ENCODE results near the gene KIAA1191.

Gene KIAA1191

DNA sequence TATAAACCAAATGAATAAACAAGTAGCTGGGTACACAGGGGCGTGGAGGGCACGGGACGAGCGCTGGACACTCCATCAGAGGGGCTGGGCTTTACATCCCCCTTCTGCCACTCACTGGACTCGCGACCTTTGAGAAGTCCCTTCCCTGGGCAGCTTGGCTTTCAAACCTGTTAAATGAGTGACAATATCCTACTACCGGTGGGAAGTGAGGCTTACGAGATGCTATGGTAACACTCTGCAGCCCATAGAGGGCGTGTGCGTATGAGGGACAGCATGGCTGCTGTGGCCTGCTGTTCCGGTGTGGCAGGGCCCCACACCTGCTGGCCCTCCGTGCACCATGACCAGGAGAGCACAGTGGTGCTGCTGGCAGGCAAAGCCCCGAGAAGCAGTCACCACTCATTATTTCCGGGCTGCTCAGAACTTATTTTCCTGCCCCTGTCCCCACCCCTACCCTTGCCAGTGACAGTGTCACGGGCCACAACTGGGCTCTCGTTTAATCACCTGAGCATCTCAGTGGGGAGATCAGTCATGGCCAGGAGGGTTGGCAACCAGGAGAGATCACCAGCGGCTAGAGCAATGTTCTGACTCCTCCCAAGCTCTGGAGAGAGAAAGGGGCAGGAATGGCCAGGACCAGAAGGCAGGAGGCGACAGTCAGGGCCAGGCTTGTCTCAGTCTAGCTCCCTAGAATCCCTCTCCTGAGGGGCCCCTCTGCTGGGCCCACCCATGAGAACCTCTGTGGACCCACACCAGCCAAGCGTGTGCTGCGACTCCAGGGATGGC is 44.3 kb upstream of the KIAA1191 start:
- Histone ChIP-seq H3K27me3 (no peaks in the 10 kb centered on the region), H3K27ac (no peak overlapping the region), H3K4me1 (peaks cover 0 to 5% (median under 1%) of the 10 kb centered on the region in 10 experiments; a peak in 7 of 20 replicates), H3K4me2 (no peak overlapping the region), H3K9me3 (replicated peaks in 1 of 11) (no peaks in the 10 kb centered on the region), H3K9ac (no peak overlapping the region), H3K36me3 (peaks cover 25 to 84% (median 54%) of the 10 kb centered on the region in 11 experiments), H4K20me1 (peaks cover 1 to 40% (median 5%) of the 10 kb centered on the region in 11 experiments; a peak in 12 of 22 replicates), H3K4me3 (no peak overlapping the region)
- no peak for TF ChIP-seq Cebpa-rat (IDR thresholded peaks at IDR 0.05)

DNA sequence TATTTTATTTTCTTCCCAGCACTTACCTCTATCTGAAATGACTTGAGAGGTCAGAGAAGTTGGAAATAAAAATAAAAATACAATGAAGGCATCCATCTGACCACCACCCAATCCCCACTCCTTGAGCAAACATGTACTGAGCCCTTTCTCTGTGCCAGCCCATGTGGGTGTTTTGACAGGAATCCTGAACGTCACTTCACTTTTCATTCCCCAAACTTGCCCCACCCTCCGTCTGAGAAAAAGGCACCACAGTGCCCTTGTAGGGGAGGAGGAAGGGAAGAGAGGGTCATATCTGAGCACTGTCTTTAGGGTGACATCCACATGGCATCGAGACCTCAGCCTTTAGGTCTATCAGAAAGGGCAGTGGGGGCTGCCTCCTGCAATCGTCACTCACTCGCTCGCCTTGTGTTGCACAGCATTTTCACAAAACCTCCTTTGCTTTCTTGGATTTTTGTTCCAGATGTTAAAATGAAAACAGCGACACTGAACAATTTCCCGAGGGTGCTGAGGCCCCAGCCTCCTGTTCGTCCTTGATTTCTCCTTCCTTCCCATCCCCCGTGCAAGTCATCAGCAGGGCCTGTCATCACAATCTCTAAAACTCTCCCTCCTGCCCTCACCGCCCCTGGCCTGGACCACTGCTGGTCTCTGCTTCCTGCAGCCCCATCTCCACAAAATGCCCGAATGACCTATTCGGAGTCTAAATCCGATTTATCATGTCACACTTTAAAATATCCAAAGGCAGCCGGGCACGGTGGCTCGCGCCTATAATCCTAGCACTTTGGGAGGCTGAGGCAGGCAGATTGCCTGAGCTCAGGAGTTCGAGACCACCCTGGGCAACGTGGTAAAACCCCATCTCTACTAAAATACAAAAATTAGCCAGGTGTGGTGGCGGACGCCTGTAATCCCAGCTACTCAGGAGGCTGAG is 40.0 kb upstream of the KIAA1191 start:
- H3K36me3 ChIP-seq, result peaks cover 3 to 68% (median 24%) of the 10 kb centered on the region in 11 experiments; a peak in 19 of 22 replicates
- H3K4me2 ChIP-seq, result no peak overlapping the region
- TF ChIP-seq Cebpa-rat (IDR thresholded peaks at IDR 0.05), result no peak
- H3K9ac ChIP-seq, result peak overlapping the region in 2 of 11 experiments; percentile 17 to 25; a peak in 1 of 22 replicates
- H3K4me1 ChIP-seq, result peaks cover 0 to 5% (median 0%) of the 10 kb centered on the region in 10 experiments; a peak in 6 of 20 replicates
- no peaks in the 10 kb centered on the region for H3K27me3 ChIP-seq
- peaks cover 0 to 19% (median 0%) of the 10 kb centered on the region in 11 experiments; a peak in 4 of 22 replicates for H4K20me1 ChIP-seq
- H3K27ac ChIP-seq, result no peak overlapping the region
- H3K4me3 ChIP-seq, result no peak overlapping the region
- H3K9me3 ChIP-seq (replicated peaks in 1 of 11), result no peaks in the 10 kb centered on the region

DNA sequence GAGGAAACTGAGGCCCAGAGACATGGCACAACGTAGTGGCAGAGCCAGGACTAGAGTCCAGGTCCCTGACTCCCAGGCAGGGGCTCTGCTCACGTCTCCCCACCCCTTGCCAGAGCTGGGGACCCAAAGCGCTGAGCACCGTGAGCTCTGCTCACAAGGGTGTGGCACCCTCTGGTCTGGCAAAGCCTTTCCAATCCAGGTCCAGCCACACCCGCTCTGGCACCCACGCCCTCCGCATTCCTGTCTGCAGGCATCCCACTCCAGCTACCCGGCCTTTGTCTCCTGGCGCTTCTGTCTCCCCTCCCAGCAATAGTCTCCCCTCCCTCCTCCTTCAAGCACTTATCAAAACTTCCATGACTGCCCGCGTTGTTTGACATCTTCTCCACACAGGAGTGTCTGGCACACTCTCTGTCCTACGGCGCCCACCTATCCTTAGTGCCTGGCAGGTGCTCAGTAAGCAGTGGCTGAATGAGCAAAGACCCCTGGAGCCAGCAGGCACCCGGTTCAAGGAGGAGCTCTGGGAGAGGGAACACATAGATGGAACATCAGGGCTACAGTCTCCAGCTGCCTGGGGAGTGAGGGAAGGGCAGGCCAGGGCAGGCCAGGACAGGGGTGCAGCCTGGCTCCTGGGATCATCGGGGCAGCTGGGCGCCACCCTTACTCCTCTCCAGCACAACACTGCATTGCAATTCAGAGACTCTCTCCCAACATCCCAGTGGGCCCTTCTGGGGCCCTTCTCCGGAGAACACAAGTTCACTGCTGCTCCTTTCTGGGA is 39.0 kb upstream of the KIAA1191 start:
- H3K4me3 ChIP-seq, result no peak overlapping the region
- no peak overlapping the region for H3K27ac ChIP-seq
- peaks cover 0 to 11% (median 0%) of the 10 kb centered on the region in 10 experiments; a peak in 7 of 20 replicates for H3K4me1 ChIP-seq
- peaks cover 0 to 59% (median 18%) of the 10 kb centered on the region in 11 experiments; a peak in 15 of 22 replicates for H3K36me3 ChIP-seq
- no peaks in the 10 kb centered on the region for H3K27me3 ChIP-seq
- peak overlapping the region in 1 of 11 experiments; percentile 17; a peak in 1 of 22 replicates for H3K9ac ChIP-seq
- H4K20me1 ChIP-seq, result peaks cover 0 to 18% (median 0%) of the 10 kb centered on the region in 11 experiments; a peak in 4 of 22 replicates
- no peaks in the 10 kb centered on the region for H3K9me3 ChIP-seq (replicated peaks in 1 of 11)
- no peak overlapping the region for H3K4me2 ChIP-seq
- no peak for TF ChIP-seq Cebpa-rat (IDR thresholded peaks at IDR 0.05)

DNA sequence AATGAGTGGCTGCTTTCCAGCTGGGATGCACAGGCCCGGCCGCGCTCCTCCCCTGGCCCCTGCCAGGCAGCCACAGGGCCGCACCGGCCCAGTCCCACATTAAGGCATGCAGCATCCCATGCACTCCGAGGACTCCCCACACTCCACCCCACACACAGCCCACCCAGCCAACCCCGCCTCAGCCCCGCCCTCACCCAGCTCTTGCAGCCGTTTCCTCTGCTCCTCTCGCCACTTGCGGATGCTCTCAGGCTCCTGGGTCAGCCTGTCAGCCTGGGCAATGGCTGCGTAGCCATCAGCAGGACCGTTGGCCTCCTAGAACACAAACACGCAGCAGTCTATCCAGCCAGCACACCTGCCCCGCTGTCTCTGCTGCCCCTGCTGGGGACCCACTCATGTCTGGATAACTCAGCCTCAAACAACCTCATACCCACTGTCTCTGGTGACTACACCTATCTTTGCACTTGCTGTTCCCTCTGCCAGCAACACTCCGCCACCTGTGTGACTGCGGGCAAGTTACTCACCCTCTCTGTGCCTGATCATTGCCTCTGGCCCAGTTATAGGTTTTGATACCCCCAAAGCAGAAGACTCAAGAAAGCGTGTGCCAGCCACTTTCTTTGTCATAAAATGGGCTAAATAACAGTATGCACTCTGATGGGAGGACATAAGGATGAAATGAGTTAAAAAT is 36.3 kb upstream of the KIAA1191 start:
- no peak for TF ChIP-seq Cebpa-rat (IDR thresholded peaks at IDR 0.05)
- H4K20me1 ChIP-seq, result peaks cover 0 to 21% (median 0%) of the 10 kb centered on the region in 11 experiments; a peak in 5 of 22 replicates
- H3K4me3 ChIP-seq, result no peak overlapping the region
- no peak overlapping the region for H3K4me2 ChIP-seq
- H3K27me3 ChIP-seq, result no peaks in the 10 kb centered on the region
- peaks cover 0 to 15% (median under 1%) of the 10 kb centered on the region in 10 experiments; a peak in 8 of 20 replicates for H3K4me1 ChIP-seq
- no peak overlapping the region for H3K27ac ChIP-seq
- H3K9ac ChIP-seq, result no peak overlapping the region
- no peaks in the 10 kb centered on the region for H3K9me3 ChIP-seq (replicated peaks in 1 of 11)
- peaks cover 10 to 59% (median 20%) of the 10 kb centered on the region in 11 experiments for H3K36me3 ChIP-seq

DNA sequence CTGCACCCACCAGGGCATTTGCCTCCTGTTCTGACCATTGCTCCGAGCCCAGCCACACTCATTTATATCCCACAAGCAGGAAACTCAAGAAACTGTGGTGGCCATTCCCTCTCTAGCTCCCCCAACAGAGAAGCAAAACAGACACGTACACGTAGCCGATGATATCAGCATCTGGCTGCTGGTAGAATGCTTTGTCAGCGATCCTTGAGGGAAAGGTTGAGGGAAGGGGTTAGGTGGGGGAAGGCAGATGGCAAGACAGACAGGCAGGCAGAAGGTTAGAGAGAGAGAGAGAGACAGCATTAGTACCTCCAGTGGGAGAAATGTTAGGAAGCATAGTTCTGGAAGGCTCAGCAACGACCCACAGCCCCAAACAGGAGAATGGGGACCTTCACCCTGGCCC is 34.8 kb upstream of the KIAA1191 start:
- Histone ChIP-seq H3K27me3 (no peaks in the 10 kb centered on the region), H3K4me3 (no peak overlapping the region), H3K36me3 (peaks cover 25 to 65% (median 35%) of the 10 kb centered on the region in 11 experiments), H3K4me1 (peaks cover 0 to 30% (median 16%) of the 10 kb centered on the region in 10 experiments; a peak in 16 of 20 replicates), H3K9me3 (replicated peaks in 1 of 11) (no peaks in the 10 kb centered on the region), H3K27ac (0 out of 22 replicates have a peak overlapping the region, but pooled peaks of 1 of the 11 experiments have one; percentile 1), H4K20me1 (peaks cover 0 to 29% (median 0%) of the 10 kb centered on the region in 11 experiments; a peak in 5 of 22 replicates), H3K4me2 (peak overlapping the region in 3 of 11 experiments; percentile 13 to 32 (median 22); a peak in 6 of 22 replicates), H3K9ac (peak overlapping the region in 5 of 11 experiments; percentile 1 to 32 (median 23); a peak in 1 of 22 replicates)
- no peak for TF ChIP-seq Cebpa-rat (IDR thresholded peaks at IDR 0.05)

DNA sequence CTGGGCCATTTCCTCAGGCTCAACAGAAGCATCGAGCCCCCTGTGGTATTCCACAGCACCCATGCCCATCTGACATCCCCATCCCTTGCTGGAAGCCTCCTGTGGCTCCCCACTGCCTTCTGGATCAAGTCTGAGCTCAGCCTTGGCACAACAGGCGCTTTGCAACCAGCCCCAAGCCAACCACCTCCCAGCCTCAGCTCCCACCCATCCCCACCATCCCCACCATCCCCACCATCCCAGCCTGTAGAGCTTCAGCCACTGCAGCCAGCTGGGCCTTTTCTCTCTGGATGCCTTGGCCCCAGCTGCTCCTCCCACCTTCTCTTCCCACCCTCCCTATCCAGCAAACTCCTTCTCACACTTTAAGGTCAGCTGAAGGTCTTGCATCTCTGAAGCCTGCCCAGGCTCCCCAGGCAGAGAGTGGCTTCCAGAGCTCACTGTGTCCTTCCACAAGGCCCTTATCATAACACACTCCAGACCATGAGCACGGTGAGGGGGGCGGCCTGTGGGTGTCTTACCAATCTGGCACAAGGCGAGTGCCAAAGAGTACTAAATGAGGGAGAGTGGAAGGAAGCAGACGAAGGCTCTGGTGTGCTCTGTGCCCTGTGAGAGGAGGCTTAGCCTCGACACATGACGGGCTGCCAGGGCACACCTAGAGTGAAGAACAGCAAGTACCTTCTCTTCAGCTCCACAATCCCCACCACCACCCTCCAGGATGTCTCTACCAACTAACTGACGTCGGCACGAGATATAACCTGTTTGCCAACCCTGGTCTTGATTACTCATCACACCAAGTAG is 33.5 kb upstream of the KIAA1191 start:
- H3K9ac ChIP-seq, result no peak overlapping the region
- H3K9me3 ChIP-seq (replicated peaks in 1 of 11), result no peaks in the 10 kb centered on the region
- peaks cover under 1 to 43% (median 20%) of the 10 kb centered on the region in 10 experiments; a peak in 18 of 20 replicates for H3K4me1 ChIP-seq
- H3K27ac ChIP-seq, result no peak overlapping the region
- no peak overlapping the region for H3K4me3 ChIP-seq
- no peak for TF ChIP-seq Cebpa-rat (IDR thresholded peaks at IDR 0.05)
- no peaks in the 10 kb centered on the region for H3K27me3 ChIP-seq
- no peak overlapping the region for H3K4me2 ChIP-seq
- H4K20me1 ChIP-seq, result peaks cover 0 to 29% (median 0%) of the 10 kb centered on the region in 11 experiments; a peak in 6 of 22 replicates
- peaks cover 38 to 67% (median 47%) of the 10 kb centered on the region in 11 experiments for H3K36me3 ChIP-seq

DNA sequence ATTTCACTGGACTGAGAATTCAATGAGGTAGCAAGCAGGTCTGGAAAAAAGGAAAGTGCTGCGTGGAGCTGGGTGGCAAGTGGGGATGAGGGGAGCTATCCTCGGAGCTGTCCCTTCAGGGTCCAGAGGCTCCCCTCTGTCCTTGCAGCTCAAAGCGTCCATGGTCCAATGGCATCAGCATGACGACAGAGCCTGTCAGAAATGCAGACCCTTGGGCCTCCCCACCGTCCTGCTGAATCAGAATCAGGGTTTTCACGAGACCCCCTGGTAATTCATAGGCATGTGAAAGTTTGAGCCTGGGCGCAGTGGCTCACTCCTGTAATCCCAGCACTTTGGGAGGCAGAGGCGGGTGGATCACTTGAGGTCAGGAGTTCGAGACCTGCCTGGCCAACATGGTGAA is 32.5 kb upstream of the KIAA1191 start:
- Histone ChIP-seq H3K9me3 (replicated peaks in 1 of 11) (no peaks in the 10 kb centered on the region), H4K20me1 (peaks cover 0 to 29% (median 0%) of the 10 kb centered on the region in 11 experiments; a peak in 6 of 22 replicates), H3K4me3 (no peak overlapping the region), H3K4me2 (no peak overlapping the region), H3K27me3 (no peaks in the 10 kb centered on the region), H3K36me3 (peaks cover 38 to 67% (median 47%) of the 10 kb centered on the region in 11 experiments), H3K4me1 (peaks cover 7 to 49% (median 26%) of the 10 kb centered on the region in 10 experiments; a peak in 18 of 20 replicates), H3K9ac (no peak overlapping the region), H3K27ac (no peak overlapping the region)
- TF ChIP-seq Cebpa-rat (IDR thresholded peaks at IDR 0.05), result no peak
